ENCODE data around the gene CFAP70. TPM values are rescaled to one million over a fixed set of nuclear protein-coding genes. Genes with fewer than 3 reads are reported as not detected.

CFAP70 gene
- total RNA-seq, 1 donor, result 1.1 TPM

GRCh38 chr10:73405556-73405955 lies 46.9 kb upstream of the CFAP70 start:
- Histone ChIP-seq H2AFZ (ENCODE audit: low read length) (no peak overlapping the region), H3K4me2 (ENCODE audit: insufficient read depth, low read length) (no peak overlapping the region), H3K79me2 (ENCODE audit: insufficient read depth, low read length) (peaks cover 100% of the 10 kb centered on the region), H3K27ac (ENCODE audit: low read depth, low read length) (no peak overlapping the region), H3K4me3 (ENCODE audit: insufficient read depth, low read length) (no peak overlapping the region), H4K20me1 (ENCODE audit: insufficient read depth, low read length) (peaks cover 72% of the 10 kb centered on the region), H3K36me3 (ENCODE audit: insufficient read depth, low read length) (no peaks in the 10 kb centered on the region), H3K27me3 (ENCODE audit: insufficient read depth, low read length) (no peaks in the 10 kb centered on the region), H3K9me3 (ENCODE audit: low read depth, low read length) (no peaks in the 10 kb centered on the region), H3K4me1 (ENCODE audit: insufficient read depth, low read length) (peaks cover 11% of the 10 kb centered on the region)
- no peak for TF ChIP-seq CTCF (IDR thresholded peaks at IDR 0.05; ENCODE audit: extremely low read depth, low read depth, low read length)
- DNase-seq (ENCODE audit: insufficient read length, low spot score, missing footprints), result no peak

- DNase-seq (ENCODE audit: insufficient read length, low spot score, missing footprints), result no peak
- Histone ChIP-seq H3K36me3 (ENCODE audit: insufficient read depth, low read length) (no peaks in the 10 kb centered on the region), H3K27me3 (ENCODE audit: insufficient read depth, low read length) (no peaks in the 10 kb centered on the region), H3K4me1 (ENCODE audit: insufficient read depth, low read length) (peaks cover 11% of the 10 kb centered on the region), H3K27ac (ENCODE audit: low read depth, low read length) (no peak overlapping the region), H2AFZ (ENCODE audit: low read length) (no peak overlapping the region), H3K4me3 (ENCODE audit: insufficient read depth, low read length) (no peak overlapping the region), H4K20me1 (ENCODE audit: insufficient read depth, low read length) (peaks cover 76% of the 10 kb centered on the region), H3K9me3 (ENCODE audit: low read depth, low read length) (no peaks in the 10 kb centered on the region), H3K4me2 (ENCODE audit: insufficient read depth, low read length) (no peak overlapping the region), H3K79me2 (ENCODE audit: insufficient read depth, low read length) (peaks cover 100% of the 10 kb centered on the region)
- no peak for TF ChIP-seq CTCF (IDR thresholded peaks at IDR 0.05; ENCODE audit: extremely low read depth, low read depth, low read length)
Observed at GRCh38 chr10:73404690-73405089, 46.0 kb upstream of the CFAP70 start.

GRCh38 chr10:73401636-73402035 lies 43.0 kb upstream of the CFAP70 start:
- Histone ChIP-seq H3K9me3 (ENCODE audit: low read depth, low read length) (no peaks in the 10 kb centered on the region), H4K20me1 (ENCODE audit: insufficient read depth, low read length) (peaks cover 67% of the 10 kb centered on the region), H3K36me3 (ENCODE audit: insufficient read depth, low read length) (peaks cover 23% of the 10 kb centered on the region), H3K4me2 (ENCODE audit: insufficient read depth, low read length) (no peak overlapping the region), H2AFZ (ENCODE audit: low read length) (no peak overlapping the region), H3K79me2 (ENCODE audit: insufficient read depth, low read length) (peaks cover 95% of the 10 kb centered on the region), H3K4me3 (ENCODE audit: insufficient read depth, low read length) (no peak overlapping the region), H3K4me1 (ENCODE audit: insufficient read depth, low read length) (peaks cover under 1% of the 10 kb centered on the region), H3K27ac (ENCODE audit: low read depth, low read length) (no peak overlapping the region), H3K27me3 (ENCODE audit: insufficient read depth, low read length) (no peaks in the 10 kb centered on the region)
- no peak for DNase-seq (ENCODE audit: insufficient read length, low spot score, missing footprints)
- TF ChIP-seq CTCF (IDR thresholded peaks at IDR 0.05; ENCODE audit: extremely low read depth, low read depth, low read length), result no peak

DNA sequence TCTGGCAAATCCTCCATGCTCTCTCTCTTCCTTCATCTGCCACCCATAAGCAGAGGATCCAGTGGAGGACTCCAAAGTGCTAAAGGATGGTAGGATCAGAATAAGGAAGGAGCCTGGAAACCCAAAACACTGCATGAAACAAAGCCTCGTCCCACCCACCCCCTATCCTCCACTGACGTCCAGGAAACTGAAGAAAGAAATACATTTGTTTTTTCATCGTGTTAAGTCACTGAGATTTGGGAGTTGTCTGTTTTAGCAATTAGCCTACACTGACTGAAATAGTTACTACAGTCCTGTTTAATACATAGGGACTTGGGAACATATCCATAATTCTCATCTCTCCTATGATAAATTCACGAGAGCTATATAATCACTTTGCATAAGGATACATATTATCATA lies 40.4 kb upstream of the CFAP70 start:
- H3K4me1 ChIP-seq (ENCODE audit: insufficient read depth, low read length), result no peaks in the 10 kb centered on the region
- no peaks in the 10 kb centered on the region for H3K27me3 ChIP-seq (ENCODE audit: insufficient read depth, low read length)
- H4K20me1 ChIP-seq (ENCODE audit: insufficient read depth, low read length), result peaks cover 54% of the 10 kb centered on the region
- no peak for TF ChIP-seq CTCF (IDR thresholded peaks at IDR 0.05; ENCODE audit: extremely low read depth, low read depth, low read length)
- peaks cover 44% of the 10 kb centered on the region for H3K36me3 ChIP-seq (ENCODE audit: insufficient read depth, low read length)
- no peak for DNase-seq (ENCODE audit: insufficient read length, low spot score, missing footprints)
- H3K4me3 ChIP-seq (ENCODE audit: insufficient read depth, low read length), result no peak overlapping the region
- no peak overlapping the region for H3K27ac ChIP-seq (ENCODE audit: low read depth, low read length)
- no peak overlapping the region for H3K4me2 ChIP-seq (ENCODE audit: insufficient read depth, low read length)
- H2AFZ ChIP-seq (ENCODE audit: low read length), result no peak overlapping the region
- H3K9me3 ChIP-seq (ENCODE audit: low read depth, low read length), result no peaks in the 10 kb centered on the region
- peaks cover 87% of the 10 kb centered on the region for H3K79me2 ChIP-seq (ENCODE audit: insufficient read depth, low read length)
